NCI-H2196 treated with DMSO at 0.1 percent for 48 hours (cell line): ENCODE measurements around the gene ATXN7.

Experiments
- DNase-seq: peaks from one replicate; lab custom pipeline; 2025; ENCODE audit not compliant: unreplicated experiment; lab: John Stamatoyannopoulos, UW

ATXN7 gene

GRCh38 chr3:63864008-63864964 is 619 bp downstream of the ATXN7 start:
- DNase-seq: no peak

- DNase-seq: no peak
These were observed 1.3 kb downstream of the ATXN7 start for GRCh38 chr3:63864965-63865327.

- no peak for DNase-seq
These were observed 3.6 kb downstream of the ATXN7 start for GRCh38 chr3:63867225-63867624.

- no peak for DNase-seq
These were observed 6.4 kb downstream of the ATXN7 start for GRCh38 chr3:63869940-63870614.

GRCh38 chr3:63870615-63871005 is 6.9 kb downstream of the ATXN7 start:
- no peak for DNase-seq

GRCh38 chr3:63872135-63872924 is 8.7 kb downstream of the ATXN7 start:
- no peak for DNase-seq

- no peak for DNase-seq
These were observed 11.1 kb downstream of the ATXN7 start for GRCh38 chr3:63874769-63875168.

GRCh38 chr3:63875510-63875909 is 11.8 kb downstream of the ATXN7 start:
- no peak for DNase-seq

- no peak for DNase-seq
These were observed 12.6 kb downstream of the ATXN7 start for GRCh38 chr3:63876260-63876659.

- no peak for DNase-seq
These were observed 14.2 kb downstream of the ATXN7 start for GRCh38 chr3:63877737-63878393.

- DNase-seq: no peak
These were observed 14.9 kb downstream of the ATXN7 start for GRCh38 chr3:63878394-63879060.

GRCh38 chr3:63880653-63881052 is 17.0 kb downstream of the ATXN7 start:
- no peak for DNase-seq

- no peak for DNase-seq
These were observed 23.2 kb downstream of the ATXN7 start for GRCh38 chr3:63886858-63887257.

- no peak for DNase-seq
These were observed 27.9 kb downstream of the ATXN7 start for GRCh38 chr3:63891518-63891917.

- DNase-seq: no peak
These were observed 29.2 kb downstream of the ATXN7 start for GRCh38 chr3:63892773-63893352.

GRCh38 chr3:63895422-63896189 is 31.9 kb downstream of the ATXN7 start:
- no peak for DNase-seq

GRCh38 chr3:63896332-63897030 is 32.8 kb downstream of the ATXN7 start:
- no peak for DNase-seq

- DNase-seq: no peak
These were observed 36.3 kb downstream of the ATXN7 start for GRCh38 chr3:63900010-63900409.

- DNase-seq: no peak
These were observed 36.8 kb downstream of the ATXN7 start for GRCh38 chr3:63900459-63900858.
